GM21360 (cell line): Measurements from ENCODE around the gene FHL3.

Experiments
- ATAC-seq: cut with Tn5 transposase; IDR thresholded peaks from one replicate; pipeline ENCODE4 v1.9.1; 2021; ENCODE audit warnings: mild to moderate bottlenecking, moderate library complexity; ENCODE audit not compliant: unreplicated experiment

The FHL3 gene

GRCh38 chr1:38014724-38015424, 9.6 kb upstream of the FHL3 start:
- ATAC-seq: no peak

GRCh38 chr1:38014171-38014570, 8.9 kb upstream of the FHL3 start:
- no peak for ATAC-seq

- no peak for ATAC-seq
These were observed 7.9 kb upstream of the FHL3 start for GRCh38 chr1:38013227-38013622.

- ATAC-seq: peak; percentile 94
These were observed 7.3 kb upstream of the FHL3 start, which contains the start of gene UTP11 for GRCh38 chr1:38012363-38013226. TSS of gene UTP11 (plus strand) at chr1:38012734. CDS start at chr1:38012803, 69 bp downstream.

GRCh38 chr1:38009841-38010180, 4.5 kb upstream of the FHL3 start:
- no peak for ATAC-seq

- ATAC-seq: no peak
These were observed 4.0 kb upstream of the FHL3 start for GRCh38 chr1:38009088-38009840.

GRCh38 chr1:38006008-38006828, 904 bp upstream of the FHL3 start:
- no peak for ATAC-seq

GRCh38 chr1:38004284-38005108, 818 bp downstream of the FHL3 start:
- no peak for ATAC-seq

- ATAC-seq: no peak
These were observed 1.8 kb downstream of the FHL3 start for GRCh38 chr1:38003261-38004250.

GRCh38 chr1:38000529-38001455, 4.5 kb downstream of the FHL3 start:
- no peak for ATAC-seq

- ATAC-seq: no peak
These were observed 5.1 kb downstream of the FHL3 start for GRCh38 chr1:38000233-38000528.

GRCh38 chr1:37999430-38000232, 5.7 kb downstream of the FHL3 start:
- ATAC-seq: no peak

- ATAC-seq: no peak
These were observed 6.3 kb downstream of the FHL3 start for GRCh38 chr1:37998913-37999429.

- no peak for ATAC-seq
These were observed 7.1 kb downstream of the FHL3 start for GRCh38 chr1:37998089-37998808.

- ATAC-seq: no peak
These were observed 7.8 kb downstream of the FHL3 start for GRCh38 chr1:37997256-37998088.
